ENCODE data around the gene WIPF1.

GRCh38 chr2:174587579-174587978 lies 10.0 kb downstream of the WIPF1 start:
- TF ChIP-seq POLR2A (IDR thresholded peaks at IDR 0.05; ENCODE audit: low read depth, low read length) = no peak
- TF ChIP-seq POLR2AphosphoS5 (IDR thresholded peaks at IDR 0.05; ENCODE audit: low read depth, low read length) = no peak
- TF ChIP-seq TAF1 (IDR thresholded peaks at IDR 0.05; ENCODE audit: borderline replicate concordance, low read depth, low read length) = no peak
